HG03575 (cell line): ENCODE measurements around the gene KCNJ4.
"Not testable (repeated sequence)": the region's sequence is repeated elsewhere in the genome, so short reads cannot be mapped to it uniquely, and the experiment has no call there.

ENCODE experiments used
- ATAC-seq: cut with Tn5 transposase; IDR thresholded peaks from one replicate; pipeline ENCODE4 v1.9.1; 2021; ENCODE audit not compliant: unreplicated experiment, insufficient number of reproducible peaks, low FRiP score; ENCODE audit errors: extremely low read depth

The KCNJ4 gene

GRCh38 chr22:38477585-38477984, 22.6 kb upstream of the KCNJ4 start:
- no peak for ATAC-seq

- ATAC-seq = no peak
Measured at GRCh38 chr22:38474003-38474607, 19.1 kb upstream of the KCNJ4 start.

GRCh38 chr22:38471237-38471636, 16.2 kb upstream of the KCNJ4 start:
- no peak for ATAC-seq

GRCh38 chr22:38470179-38470578, 15.2 kb upstream of the KCNJ4 start:
- ATAC-seq = not testable (repeated sequence)

GRCh38 chr22:38469306-38469781, 14.3 kb upstream of the KCNJ4 start:
- no peak for ATAC-seq

GRCh38 chr22:38468443-38469305, 13.7 kb upstream of the KCNJ4 start:
- no peak for ATAC-seq

- no peak for ATAC-seq
Measured at GRCh38 chr22:38467904-38468442, 13.0 kb upstream of the KCNJ4 start, which contains the start of gene KDELR3. Gene KDELR3, plus strand, starts transcription at chr22:38468096. Its CDS starts 138 bp downstream, at chr22:38468234.

GRCh38 chr22:38467438-38467903, 12.5 kb upstream of the KCNJ4 start:
- no peak for ATAC-seq

GRCh38 chr22:38465673-38466490, 10.9 kb upstream of the KCNJ4 start:
- ATAC-seq = no peak

- ATAC-seq = no peak
Measured at GRCh38 chr22:38464992-38465672, 10.1 kb upstream of the KCNJ4 start.

GRCh38 chr22:38462960-38463784, 8.2 kb upstream of the KCNJ4 start:
- ATAC-seq = no peak

GRCh38 chr22:38461414-38462081, 6.5 kb upstream of the KCNJ4 start:
- ATAC-seq = no peak

- ATAC-seq = no peak
Measured at GRCh38 chr22:38461057-38461413, 6.0 kb upstream of the KCNJ4 start.

- no peak for ATAC-seq
Measured at GRCh38 chr22:38460426-38460840, 5.4 kb upstream of the KCNJ4 start.

- ATAC-seq = no peak
Measured at GRCh38 chr22:38456841-38457699, 2.1 kb upstream of the KCNJ4 start.

- no peak for ATAC-seq
Measured at GRCh38 chr22:38456272-38456835, 1.4 kb upstream of the KCNJ4 start.
